H9 (cell line): ENCODE results near the gene LARGE1. TPM values are rescaled to one million over a fixed set of nuclear protein-coding genes. Genes with fewer than 3 reads are reported as not detected.
A peak's percentile ranks its signal among the peaks of the same experiment; 100 is the strongest.

Experiments used
- DNase-seq: peaks from one replicate; pipeline ENCODE4 v3.0.0-alpha.2; 2017
- H2AFZ ChIP-seq: one replicate; pipeline ENCODE4 v1.6.1; 2013; ENCODE audit warnings: mild to moderate bottlenecking, low read length, control low read depth, moderate library complexity
- H2AK5ac ChIP-seq: 2 replicates; pipeline ENCODE4 v1.6.1; 2013; ENCODE audit warnings: low read length, control low read depth, mixed read lengths; ENCODE audit not compliant: insufficient read length
- H2BK120ac ChIP-seq: one replicate; pipeline ENCODE4 v1.6.1; 2013; ENCODE audit warnings: low read depth, mild to moderate bottlenecking, low read length, control low read depth, inconsistent platforms; ENCODE audit not compliant: poor library complexity, severe bottlenecking
- H2BK12ac ChIP-seq: 2 replicates; pipeline ENCODE4 v1.6.1; 2013; ENCODE audit warnings: low read length, control low read depth, mixed read lengths, low read depth; ENCODE audit not compliant: insufficient read length
- H2BK15ac ChIP-seq: 2 replicates; pipeline ENCODE4 v1.6.1; 2013; ENCODE audit warnings: low read depth, low read length, control low read depth
- H2BK20ac ChIP-seq: one replicate; pipeline ENCODE4 v1.6.1; 2013; ENCODE audit warnings: low read depth, mild to moderate bottlenecking, low read length, control low read depth, inconsistent platforms; ENCODE audit not compliant: poor library complexity, severe bottlenecking
- H2BK5ac ChIP-seq: 2 replicates; pipeline ENCODE4 v1.6.1; 2013; ENCODE audit warnings: low read length, control low read depth, mixed read lengths; ENCODE audit not compliant: insufficient read length
- H3K14ac ChIP-seq: 2 replicates; pipeline ENCODE4 v1.6.1; 2013; ENCODE audit warnings: low read length, control low read depth; ENCODE audit not compliant: insufficient read depth
- H3K18ac ChIP-seq: 2 replicates; pipeline ENCODE4 v1.6.1; 2013; ENCODE audit warnings: low read depth, mild to moderate bottlenecking, mixed read lengths, low read length, control low read depth; ENCODE audit not compliant: insufficient read length
- H3K23ac ChIP-seq: 2 replicates; pipeline ENCODE4 v1.6.1; 2013; ENCODE audit warnings: low read length, control low read depth, mixed read lengths, low read depth; ENCODE audit not compliant: insufficient read length
- H3K23me2 ChIP-seq: 2 replicates; pipeline ENCODE4 v1.6.1; 2013; ENCODE audit warnings: low read depth, mild to moderate bottlenecking, mixed read lengths, low read length, control low read depth; ENCODE audit not compliant: insufficient read length, poor library complexity, severe bottlenecking
- H3K27ac ChIP-seq: 2 replicates; pipeline ENCODE4 v1.5.1; 2013; ENCODE audit warnings: low read length, control low read depth, mixed read lengths, low read depth; ENCODE audit not compliant: insufficient read length
- H3K27me3 ChIP-seq: 2 replicates; pipeline ENCODE4 v1.6.1; 2013; ENCODE audit warnings: low read length, control low read depth, inconsistent platforms; ENCODE audit not compliant: insufficient read depth
- H3K4ac ChIP-seq: 2 replicates; pipeline ENCODE4 v1.6.1; 2013; ENCODE audit warnings: low read depth, mild to moderate bottlenecking, control low read depth, inconsistent platforms, low read length, moderate library complexity
- H3K4me1 ChIP-seq: 2 replicates; pipeline ENCODE4 v1.6.1; 2013; ENCODE audit warnings: low read length, control low read depth, inconsistent platforms; ENCODE audit not compliant: insufficient read depth
- H3K4me2 ChIP-seq: 2 replicates; pipeline ENCODE4 v1.6.1; 2013; ENCODE audit warnings: low read length, control low read depth, mixed read lengths; ENCODE audit not compliant: insufficient read length, insufficient read depth
- H3K56ac ChIP-seq: 2 replicates; pipeline ENCODE4 v1.6.1; 2013; ENCODE audit warnings: low read depth, mild to moderate bottlenecking, mixed read lengths, low read length, control low read depth; ENCODE audit not compliant: insufficient read length
- H3K79me1 ChIP-seq: 2 replicates; pipeline ENCODE4 v1.6.1; 2013; ENCODE audit warnings: low read depth, mild to moderate bottlenecking, moderate library complexity, low read length, control low read depth, inconsistent platforms; ENCODE audit not compliant: insufficient read depth, poor library complexity, severe bottlenecking
- H3K79me2 ChIP-seq: 2 replicates; pipeline ENCODE4 v1.6.1; 2013; ENCODE audit warnings: low read length, control low read depth, inconsistent platforms; ENCODE audit not compliant: insufficient read depth
- H3K9ac ChIP-seq: 2 replicates; pipeline ENCODE4 v1.6.1; 2013; ENCODE audit warnings: low read length, control low read depth, mixed read lengths; ENCODE audit not compliant: insufficient read length; ENCODE audit errors: extremely low read depth
- H3K9me3 ChIP-seq: one replicate; pipeline ENCODE4 v1.6.1; 2013; ENCODE audit warnings: low read depth, low read length, inconsistent platforms; ENCODE audit not compliant: control insufficient read depth
- H3T11ph ChIP-seq: one replicate; pipeline ENCODE4 v1.6.1; 2013; ENCODE audit warnings: mild to moderate bottlenecking, low read length, control low read depth, inconsistent platforms
- H4K20me1 ChIP-seq: one replicate; pipeline ENCODE4 v1.6.1; 2013; ENCODE audit not compliant: control insufficient read depth, insufficient read length, insufficient read depth
- H4K5ac ChIP-seq: 2 replicates; pipeline ENCODE4 v1.6.1; 2013; ENCODE audit warnings: low read depth, mild to moderate bottlenecking, mixed read lengths, low read length, control low read depth; ENCODE audit not compliant: insufficient read length
- H4K8ac ChIP-seq: replicated peaks from 2 replicates; pipeline ENCODE4 v1.6.1; 2013; ENCODE audit warnings: low read length, control low read depth, mixed read lengths, low read depth; ENCODE audit not compliant: insufficient read length
- H4K91ac ChIP-seq: 2 replicates; pipeline ENCODE4 v1.6.1; 2013; ENCODE audit warnings: low read depth, mild to moderate bottlenecking, moderate library complexity, mixed read lengths, low read length, control low read depth; ENCODE audit not compliant: insufficient read length
- H3K27ac Mint-ChIP-seq, 3 experiments: 2 replicates in 2 of 3; 3 replicates in 1 of 3; pipeline ENCODE4 v1.8.0; 2020 to 2021; ENCODE audit warnings: mixed read lengths in 3 of 3, mild to moderate bottlenecking in 1 of 3, moderate library complexity in 1 of 3
- H3K27me3 Mint-ChIP-seq: 2 replicates; pipeline ENCODE4 v1.8.0; 2021; ENCODE audit warnings: low read depth, mild to moderate bottlenecking, moderate library complexity, mixed read lengths
- H3K36me3 Mint-ChIP-seq, 3 experiments: 2 replicates in 2 of 3; 3 replicates in 1 of 3; pipeline ENCODE4 v1.8.0; 2020 to 2021; ENCODE audit warnings: low read depth in 3 of 3, mixed read lengths in 3 of 3; ENCODE audit not compliant: insufficient read depth in 1 of 3
- H3K4me1 Mint-ChIP-seq, 2 experiments: 2 replicates each; pipeline ENCODE4 v1.8.0; 2020; ENCODE audit warnings: mixed read lengths in 2 of 2
- H3K4me3 Mint-ChIP-seq, 2 experiments: 2 replicates in 1 of 2; 3 replicates in 1 of 2; pipeline ENCODE4 v1.8.0; 2020 to 2021; ENCODE audit warnings: mild to moderate bottlenecking in 2 of 2, mixed read lengths in 2 of 2, moderate library complexity in 1 of 2
- H3K9me3 Mint-ChIP-seq, 2 experiments: 2 replicates in 1 of 2; 3 replicates in 1 of 2; pipeline ENCODE4 v1.8.0; 2020; ENCODE audit warnings: mild to moderate bottlenecking in 2 of 2, mixed read lengths in 2 of 2, moderate library complexity in 1 of 2
- WGBS: extraction: QIAGEN DNeasy Blood & Tissue Kit; methylation state at CpG from one replicate; pipeline ENCODE4 v1.1.7; 2013; ENCODE audit warnings: missing lambda C conversion rate, low lambda C conversion rate, mixed read lengths; ENCODE audit not compliant: insufficient read length; ENCODE audit errors: extremely low coverage; 5-methylcytosine and 5-hydroxymethylcytosine counted together
- total RNA-seq: library from RNA; stranded (reverse); gene quantifications from 2 replicates; pipeline ENCODE4 v1.2.1, GENCODE V29; 2021
- TF ChIP-seq, protein P1 (sequence below): fragments of 200-600 bp; sonication (generic); conservative IDR thresholded peaks from 3 replicates; pipeline ENCODE4 v1.8.0; 2021; ENCODE audit warnings: antibody characterized with exemption, mild to moderate bottlenecking

Gene LARGE1
- total RNA-seq, 1 experiment from 2014 or later = 43.5 TPM

DNA sequence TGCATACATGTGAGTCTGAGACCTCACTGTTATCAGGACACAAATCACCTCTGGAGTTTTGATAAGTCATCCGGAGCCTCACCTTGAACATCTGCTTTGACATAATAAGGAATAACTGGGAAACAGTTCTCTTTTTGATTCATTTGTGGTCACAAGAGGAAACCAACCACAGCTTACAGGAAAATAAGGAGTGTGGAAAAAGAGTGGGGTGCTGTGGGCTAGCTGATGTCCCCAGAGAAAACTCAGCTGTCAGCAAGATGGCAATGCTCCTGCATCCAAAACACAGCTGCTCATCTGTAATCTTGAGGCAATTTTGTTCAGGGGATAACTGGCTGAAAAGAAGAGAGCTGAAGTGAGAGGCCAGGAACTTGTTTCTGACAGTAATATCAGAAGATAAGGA lies 445.7 kb downstream of the LARGE1 start:
- Histone ChIP-seq H4K91ac (no peak overlapping the region), H3K18ac (no peak overlapping the region), H3K9me3 (no peaks in the 10 kb centered on the region), H4K8ac (no peak overlapping the region), H3K79me2 (no peaks in the 10 kb centered on the region), H3K4me1 (peaks cover 9% of the 10 kb centered on the region; the same call in 1 of the 2 replicates), H3K9ac (no peak overlapping the region), H3K14ac (no peak overlapping the region), H3K27me3 (no peaks in the 10 kb centered on the region), H2AFZ (no peak overlapping the region), H4K20me1 (no peaks in the 10 kb centered on the region), H3K4ac (no peak overlapping the region), H3K4me2 (no peak overlapping the region), H2BK15ac (no peak overlapping the region), H3K27ac (no peak overlapping the region), H3K56ac (no peak overlapping the region), H2BK120ac (no peak overlapping the region), H3K79me1 (no peaks in the 10 kb centered on the region), H2AK5ac (no peak overlapping the region), H2BK12ac (no peak overlapping the region), H3K23ac (no peak overlapping the region), H3T11ph (no peak overlapping the region), H4K5ac (no peak overlapping the region), H2BK5ac (no peak overlapping the region), H2BK20ac (no peak overlapping the region), H3K23me2 (no peaks in the 10 kb centered on the region)
- no CpG with 5 or more reads among the region's 1 CpG for WGBS
- TF ChIP-seq, protein P1, sequence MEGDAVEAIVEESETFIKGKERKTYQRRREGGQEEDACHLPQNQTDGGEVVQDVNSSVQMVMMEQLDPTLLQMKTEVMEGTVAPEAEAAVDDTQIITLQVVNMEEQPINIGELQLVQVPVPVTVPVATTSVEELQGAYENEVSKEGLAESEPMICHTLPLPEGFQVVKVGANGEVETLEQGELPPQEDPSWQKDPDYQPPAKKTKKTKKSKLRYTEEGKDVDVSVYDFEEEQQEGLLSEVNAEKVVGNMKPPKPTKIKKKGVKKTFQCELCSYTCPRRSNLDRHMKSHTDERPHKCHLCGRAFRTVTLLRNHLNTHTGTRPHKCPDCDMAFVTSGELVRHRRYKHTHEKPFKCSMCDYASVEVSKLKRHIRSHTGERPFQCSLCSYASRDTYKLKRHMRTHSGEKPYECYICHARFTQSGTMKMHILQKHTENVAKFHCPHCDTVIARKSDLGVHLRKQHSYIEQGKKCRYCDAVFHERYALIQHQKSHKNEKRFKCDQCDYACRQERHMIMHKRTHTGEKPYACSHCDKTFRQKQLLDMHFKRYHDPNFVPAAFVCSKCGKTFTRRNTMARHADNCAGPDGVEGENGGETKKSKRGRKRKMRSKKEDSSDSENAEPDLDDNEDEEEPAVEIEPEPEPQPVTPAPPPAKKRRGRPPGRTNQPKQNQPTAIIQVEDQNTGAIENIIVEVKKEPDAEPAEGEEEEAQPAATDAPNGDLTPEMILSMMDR = no peak
- Mint-ChIP-seq H3K27me3 (no peaks in the 10 kb centered on the region), H3K27ac (0 out of 7 replicates have a peak overlapping the region, but pooled peaks of 1 of the 3 experiments have one; percentile 51), H3K9me3 (no peaks in the 10 kb centered on the region), H3K4me1 (peaks cover 34 to 46% of the 10 kb centered on the region in 2 experiments), H3K36me3 (no peaks in the 10 kb centered on the region), H3K4me3 (no peak overlapping the region)
- no peak for DNase-seq
